SK-N-MC (cell line): Measurements from ENCODE around the gene BRINP3.

ENCODE experiments used
- EZH2 ChIP-seq: fragments of 200-600 bp; sonication (generic); IDR thresholded peaks from one replicate; pipeline ENCODE4 v1.6.1; 2017; ENCODE audit warnings: antibody characterized with exemption
- POLR2AphosphoS5 ChIP-seq: IDR thresholded peaks from 2 replicates; pipeline ENCODE4 v1.6.1; 2012; ENCODE audit warnings: mild to moderate bottlenecking, low read depth, low read length, borderline replicate concordance

DNA sequence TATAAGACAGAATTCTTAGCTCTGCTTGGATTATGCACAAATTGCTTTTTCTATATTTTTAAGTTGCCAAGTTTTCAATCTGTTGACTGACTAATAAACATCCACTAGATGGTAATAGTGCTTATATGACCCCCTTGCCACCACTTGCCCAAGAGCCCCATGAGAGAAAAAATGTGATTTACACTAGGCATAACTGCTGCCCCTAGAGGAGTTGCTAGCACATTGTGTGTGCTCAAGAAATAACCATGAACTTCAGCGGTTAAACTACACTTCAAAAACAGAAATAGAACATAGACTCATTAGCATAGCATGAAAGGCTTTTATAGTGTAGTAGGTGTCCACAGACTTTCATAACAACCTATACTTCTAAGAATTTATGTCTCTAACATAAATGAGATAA lies 61.4 kb downstream of the BRINP3 start:
- TF ChIP-seq POLR2AphosphoS5 (no peak), EZH2 (no peak)
